GM19372 (cell line): ENCODE measurements around the gene DROSHA.
"Not testable (repeated sequence)": the region's sequence is repeated elsewhere in the genome, so short reads cannot be mapped to it uniquely, and the experiment has no call there.

Source experiments
- ATAC-seq: cut with Tn5 transposase; IDR thresholded peaks from one replicate; pipeline ENCODE4 v1.9.1; 2021; ENCODE audit warnings: mild to moderate bottlenecking, low read depth, moderate library complexity; ENCODE audit not compliant: unreplicated experiment

DROSHA gene, protein sequence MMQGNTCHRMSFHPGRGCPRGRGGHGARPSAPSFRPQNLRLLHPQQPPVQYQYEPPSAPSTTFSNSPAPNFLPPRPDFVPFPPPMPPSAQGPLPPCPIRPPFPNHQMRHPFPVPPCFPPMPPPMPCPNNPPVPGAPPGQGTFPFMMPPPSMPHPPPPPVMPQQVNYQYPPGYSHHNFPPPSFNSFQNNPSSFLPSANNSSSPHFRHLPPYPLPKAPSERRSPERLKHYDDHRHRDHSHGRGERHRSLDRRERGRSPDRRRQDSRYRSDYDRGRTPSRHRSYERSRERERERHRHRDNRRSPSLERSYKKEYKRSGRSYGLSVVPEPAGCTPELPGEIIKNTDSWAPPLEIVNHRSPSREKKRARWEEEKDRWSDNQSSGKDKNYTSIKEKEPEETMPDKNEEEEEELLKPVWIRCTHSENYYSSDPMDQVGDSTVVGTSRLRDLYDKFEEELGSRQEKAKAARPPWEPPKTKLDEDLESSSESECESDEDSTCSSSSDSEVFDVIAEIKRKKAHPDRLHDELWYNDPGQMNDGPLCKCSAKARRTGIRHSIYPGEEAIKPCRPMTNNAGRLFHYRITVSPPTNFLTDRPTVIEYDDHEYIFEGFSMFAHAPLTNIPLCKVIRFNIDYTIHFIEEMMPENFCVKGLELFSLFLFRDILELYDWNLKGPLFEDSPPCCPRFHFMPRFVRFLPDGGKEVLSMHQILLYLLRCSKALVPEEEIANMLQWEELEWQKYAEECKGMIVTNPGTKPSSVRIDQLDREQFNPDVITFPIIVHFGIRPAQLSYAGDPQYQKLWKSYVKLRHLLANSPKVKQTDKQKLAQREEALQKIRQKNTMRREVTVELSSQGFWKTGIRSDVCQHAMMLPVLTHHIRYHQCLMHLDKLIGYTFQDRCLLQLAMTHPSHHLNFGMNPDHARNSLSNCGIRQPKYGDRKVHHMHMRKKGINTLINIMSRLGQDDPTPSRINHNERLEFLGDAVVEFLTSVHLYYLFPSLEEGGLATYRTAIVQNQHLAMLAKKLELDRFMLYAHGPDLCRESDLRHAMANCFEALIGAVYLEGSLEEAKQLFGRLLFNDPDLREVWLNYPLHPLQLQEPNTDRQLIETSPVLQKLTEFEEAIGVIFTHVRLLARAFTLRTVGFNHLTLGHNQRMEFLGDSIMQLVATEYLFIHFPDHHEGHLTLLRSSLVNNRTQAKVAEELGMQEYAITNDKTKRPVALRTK (N-terminal part only)

DNA sequence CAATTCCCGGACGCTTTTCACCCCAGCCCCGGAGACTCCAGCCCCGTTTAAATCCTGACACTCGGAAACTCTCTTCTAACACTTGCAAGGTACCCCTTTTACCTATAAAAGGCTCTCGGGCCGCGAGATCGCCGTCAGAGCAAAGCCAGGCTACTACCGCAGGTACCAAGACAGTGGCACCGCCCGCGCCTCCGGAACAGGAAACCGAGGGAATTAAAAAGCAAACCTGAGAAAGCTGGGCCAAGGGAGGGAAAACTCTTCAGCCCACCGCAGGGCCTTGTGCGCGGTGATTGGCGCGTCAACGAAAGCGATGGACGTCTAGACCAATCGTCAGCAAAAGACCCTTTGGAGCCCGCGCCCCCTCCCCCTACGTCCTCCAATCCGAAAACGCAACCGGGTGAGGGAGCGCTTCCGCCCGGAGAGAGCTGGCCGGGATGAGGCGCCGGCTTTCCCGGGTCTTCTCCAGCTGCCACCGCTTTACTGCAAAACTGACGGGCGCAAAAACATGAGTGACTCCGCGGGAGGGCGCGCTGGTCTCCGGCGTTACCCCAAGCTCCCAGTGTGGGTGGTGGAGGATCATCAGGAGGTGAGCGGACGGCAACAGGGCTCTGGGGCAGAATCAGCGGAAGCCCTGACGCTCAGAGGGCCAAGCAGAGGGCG lies at the start of gene DROSHA, which contains the start of gene C5orf22:
DROSHA (minus strand) TSS at position 206 of the 660 bp plus-strand sequence. CDS start 3,034 bp downstream, outside the sequence.
C5orf22 (plus strand) TSS at position 414 of the 660 bp plus-strand sequence; CDS start at position 506, 92 bp downstream.
- peak; percentile 92 for ATAC-seq

DNA sequence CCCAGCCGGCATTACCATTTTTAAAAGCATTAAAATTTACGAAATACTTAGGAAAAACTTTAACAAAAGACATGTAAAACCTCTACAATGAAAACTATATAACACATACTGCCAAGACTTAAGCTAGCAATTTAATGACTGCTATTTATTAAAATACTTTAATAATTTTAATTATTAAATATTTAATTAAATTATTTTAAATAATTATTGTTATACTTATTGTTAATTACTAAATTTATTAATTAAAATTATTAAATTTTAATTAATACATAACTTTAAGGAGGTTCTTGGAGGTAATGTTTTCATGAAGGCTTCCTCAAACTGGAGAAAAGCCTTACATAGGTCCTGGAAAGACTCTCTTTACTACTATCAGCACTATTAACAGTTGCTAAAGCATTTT lies 47.7 kb upstream of the DROSHA start:
- ATAC-seq, result no peak

DNA sequence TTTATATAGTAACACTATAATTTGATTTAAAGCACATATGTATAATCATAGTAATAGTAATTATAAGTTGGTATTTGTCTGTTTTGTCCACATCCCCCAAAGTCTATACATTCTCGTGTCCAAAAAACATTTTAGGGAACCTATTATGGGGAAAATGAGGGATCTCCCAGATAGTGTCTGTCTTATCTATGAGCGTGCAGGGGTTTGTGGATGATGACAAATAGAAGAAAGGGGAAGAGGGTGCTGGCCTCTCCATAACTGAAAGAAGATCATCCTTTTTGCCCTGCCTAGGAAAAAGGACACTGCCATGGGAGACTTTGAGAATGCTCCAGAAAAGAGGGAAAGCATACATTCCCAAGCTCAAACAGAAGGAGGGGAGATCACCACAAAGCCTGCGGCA lies 45.5 kb upstream of the DROSHA start:
- ATAC-seq, result no peak

- ATAC-seq, result no peak
These were observed 42.9 kb upstream of the DROSHA start for GRCh38 chr5:31574772-31575171.

DNA sequence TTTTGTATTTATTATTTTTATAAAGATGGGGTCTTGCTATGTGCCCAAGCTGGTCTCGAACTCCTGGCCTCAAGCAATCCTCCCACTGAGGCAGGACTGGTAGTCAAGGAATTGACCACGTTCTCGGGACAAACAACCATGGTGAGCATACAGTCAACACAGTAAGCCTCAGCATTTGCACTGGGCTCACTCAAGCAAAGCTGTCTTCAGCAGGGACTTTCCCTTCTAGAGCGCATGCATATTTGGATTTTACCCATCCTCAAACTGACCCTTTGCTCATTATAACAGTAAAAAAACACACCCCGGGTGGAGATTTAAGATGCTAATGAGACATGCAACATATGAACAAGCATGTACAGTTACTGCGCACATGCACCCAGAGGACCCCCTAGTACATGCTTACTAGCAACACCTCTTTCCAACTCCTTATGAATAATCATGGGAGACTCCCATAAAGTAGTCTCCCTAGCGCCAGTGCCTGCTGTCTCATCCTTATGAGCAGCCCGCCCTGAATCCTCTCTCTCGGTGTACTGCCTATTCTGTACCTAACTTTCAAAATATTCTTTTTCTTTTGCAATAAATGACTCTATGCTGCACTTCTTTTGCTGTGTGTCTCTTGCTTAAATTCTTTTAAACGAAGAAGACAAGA lies 41.7 kb upstream of the DROSHA start:
- ATAC-seq, result peak; percentile 80

- no peak for ATAC-seq
These were observed 37.2 kb upstream of the DROSHA start for GRCh38 chr5:31569068-31569467.

DNA sequence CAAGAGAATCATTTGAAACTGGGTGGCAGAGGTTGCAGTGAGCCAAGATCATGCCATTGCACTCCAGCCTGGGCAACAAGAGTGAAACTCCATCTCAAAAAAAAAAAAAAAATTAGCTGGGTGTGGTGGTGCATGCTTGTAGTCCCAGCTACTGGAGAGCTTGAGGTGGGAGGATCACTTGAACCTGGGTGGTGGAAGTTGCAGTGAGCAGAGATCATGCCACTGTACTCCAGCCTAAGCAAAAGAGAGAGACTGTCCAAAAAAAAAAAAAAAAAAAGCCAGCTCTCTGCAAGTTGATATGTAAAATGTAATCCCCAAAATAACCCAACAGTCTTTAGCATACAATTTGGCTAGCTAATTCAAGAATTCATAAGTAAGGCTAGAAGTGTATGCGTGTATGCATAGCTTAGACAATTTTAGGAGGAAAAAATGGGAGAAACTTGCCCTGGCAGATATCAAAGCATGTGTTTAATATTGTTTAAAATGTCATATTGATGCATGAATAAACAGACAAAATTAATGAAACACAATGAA lies 36.5 kb upstream of the DROSHA start:
- no peak for ATAC-seq

- not testable (repeated sequence) for ATAC-seq
These were observed 34.5 kb upstream of the DROSHA start for GRCh38 chr5:31566362-31566761.

GRCh38 chr5:31563216-31563615 lies 31.3 kb upstream of the DROSHA start:
- no peak for ATAC-seq

DNA sequence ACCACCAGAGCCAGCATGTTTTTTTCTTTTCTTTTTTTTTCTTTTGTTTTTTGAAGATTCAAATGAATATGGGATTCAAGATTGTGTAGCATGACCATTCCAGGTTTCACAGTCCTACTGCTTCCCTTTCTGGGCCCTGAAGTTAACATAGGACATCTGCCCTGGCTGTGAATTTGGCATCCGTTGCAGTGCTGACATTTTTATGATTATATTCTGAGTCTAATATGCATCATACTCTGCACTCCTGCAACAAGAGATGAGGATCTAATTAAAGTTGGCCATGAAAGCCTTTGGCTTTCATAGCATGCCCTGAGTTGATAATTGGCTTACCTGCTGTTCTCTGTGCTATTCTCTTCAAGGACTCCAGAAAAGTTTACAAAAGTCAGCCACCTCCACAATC lies 30.1 kb upstream of the DROSHA start:
- no peak for ATAC-seq

DNA sequence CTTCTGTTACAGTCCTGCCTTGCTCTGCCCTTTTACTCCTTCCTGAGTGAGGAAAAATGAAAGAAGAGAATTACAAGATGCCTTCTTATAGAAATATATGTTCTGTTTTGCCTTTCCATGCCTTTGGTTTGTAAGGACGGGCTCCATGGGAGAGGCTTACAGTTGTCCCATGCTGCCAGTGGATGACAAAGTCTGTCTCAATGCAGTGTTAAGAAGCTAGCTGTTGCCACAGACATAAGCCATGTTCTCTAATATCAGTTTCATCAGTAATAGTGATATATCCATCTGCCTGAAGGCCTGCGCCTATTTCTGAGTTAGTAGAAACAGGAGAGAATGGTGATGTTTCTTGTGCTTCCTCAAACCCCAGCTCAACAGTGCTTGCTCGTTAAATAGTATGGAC lies 28.0 kb upstream of the DROSHA start:
- no peak for ATAC-seq

GRCh38 chr5:31556461-31556860 lies 24.6 kb upstream of the DROSHA start:
- ATAC-seq, result no peak

- ATAC-seq, result no peak
These were observed 22.7 kb upstream of the DROSHA start for GRCh38 chr5:31554552-31554951.

GRCh38 chr5:31553863-31554262 lies 22.0 kb upstream of the DROSHA start:
- no peak for ATAC-seq

GRCh38 chr5:31551878-31552277 lies 20.0 kb upstream of the DROSHA start:
- no peak for ATAC-seq

DNA sequence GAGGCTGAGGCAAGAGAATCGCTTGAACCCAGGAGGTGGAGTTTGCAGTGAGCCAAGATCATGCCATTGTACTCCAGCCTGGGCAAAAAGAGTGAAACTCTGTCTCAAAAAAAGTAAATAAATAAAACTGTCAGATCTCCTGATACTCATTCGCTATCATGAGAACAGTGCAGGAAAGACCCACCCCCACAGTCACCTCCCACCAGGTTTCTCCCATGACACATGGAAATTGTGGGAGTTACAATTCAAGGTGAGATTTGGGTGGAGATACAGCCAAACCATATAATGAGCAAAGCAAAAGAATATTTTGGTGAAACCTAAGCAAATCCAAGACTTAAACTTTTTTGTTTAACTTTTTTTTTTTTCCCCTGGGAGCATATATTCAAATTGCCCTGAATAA lies 17.2 kb upstream of the DROSHA start:
- ATAC-seq, result not testable (repeated sequence)

- ATAC-seq, result no peak
These were observed 6.0 kb upstream of the DROSHA start for GRCh38 chr5:31537851-31538250.

DNA sequence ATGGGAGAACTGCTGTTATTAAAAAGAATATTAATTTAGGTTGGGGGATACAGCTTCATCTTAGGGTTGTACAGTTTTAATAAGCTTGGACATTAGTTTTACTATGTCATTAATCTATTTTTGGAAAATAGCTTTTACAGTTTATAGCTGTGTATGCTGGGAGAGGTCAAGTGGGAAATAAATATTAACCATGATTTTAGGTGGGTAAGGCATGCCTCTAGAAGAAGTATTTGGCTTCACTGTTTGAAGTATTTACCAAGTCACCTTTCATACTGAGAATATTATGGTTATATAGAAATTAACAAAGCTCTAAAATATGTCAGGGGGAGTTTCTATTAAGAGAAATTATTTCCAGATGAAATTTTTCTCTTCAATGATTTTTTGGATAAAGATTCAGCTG lies 5.5 kb upstream of the DROSHA start:
- no peak for ATAC-seq

DNA sequence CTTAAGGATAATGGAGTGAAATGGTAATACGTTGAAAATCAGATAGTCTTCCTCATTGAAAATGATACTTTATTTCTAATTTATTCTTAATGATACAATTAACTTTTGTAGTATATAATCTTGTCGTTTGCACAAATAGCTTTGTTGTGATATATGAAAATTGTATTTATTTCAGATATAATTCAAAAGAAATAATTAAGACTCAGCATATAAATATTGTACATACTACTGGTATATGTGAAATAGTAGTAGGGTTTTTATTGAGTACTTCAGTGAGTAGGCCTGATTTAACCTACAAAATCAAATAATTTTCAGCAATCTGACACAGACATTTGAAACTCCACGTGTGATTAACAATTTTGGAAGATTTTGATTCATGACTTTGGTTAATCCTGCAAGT lies 5.0 kb upstream of the DROSHA start:
- no peak for ATAC-seq
